Cardiac fibroblast (primary cell): Measurements from ENCODE around the gene MAT2A.
A peak's percentile ranks its signal among the peaks of the same experiment; 100 is the strongest.

Source experiments
- DNase-seq, 2 donors: peaks; one replicate each; pipeline versions ENCODE4 v3.0.0 to v3.0.0-alpha.2; 2010; ENCODE audit warnings: low read depth in 2 of 2
- H3K4me3 ChIP-seq, 2 donors: replicated peaks in 1 of 2; 1 replicate in 1 of 2; 2 replicates in 1 of 2; pipeline ENCODE4 v1.5.1; 2011; ENCODE audit warnings: low read depth in 2 of 2, low read length in 2 of 2, mild to moderate bottlenecking in 2 of 2, moderate library complexity in 1 of 2
- TF ChIP-seq, protein P1 (sequence below): IDR thresholded peaks from one replicate; pipeline ENCODE4 v1.5.1; 2011; ENCODE audit warnings: low read depth, mild to moderate bottlenecking, low read length, inconsistent platforms

Gene MAT2A

GRCh38 chr2:85538507-85539360 lies at the start of gene MAT2A:
MAT2A (plus strand) TSS chr2:85539168; CDS start chr2:85539288, 120 bp downstream.
- peak; percentile 93 to 96 for DNase-seq
- H3K4me3 ChIP-seq: peak within 1 kb of the TSS; percentile 79 to 93
- TF ChIP-seq, protein P1, sequence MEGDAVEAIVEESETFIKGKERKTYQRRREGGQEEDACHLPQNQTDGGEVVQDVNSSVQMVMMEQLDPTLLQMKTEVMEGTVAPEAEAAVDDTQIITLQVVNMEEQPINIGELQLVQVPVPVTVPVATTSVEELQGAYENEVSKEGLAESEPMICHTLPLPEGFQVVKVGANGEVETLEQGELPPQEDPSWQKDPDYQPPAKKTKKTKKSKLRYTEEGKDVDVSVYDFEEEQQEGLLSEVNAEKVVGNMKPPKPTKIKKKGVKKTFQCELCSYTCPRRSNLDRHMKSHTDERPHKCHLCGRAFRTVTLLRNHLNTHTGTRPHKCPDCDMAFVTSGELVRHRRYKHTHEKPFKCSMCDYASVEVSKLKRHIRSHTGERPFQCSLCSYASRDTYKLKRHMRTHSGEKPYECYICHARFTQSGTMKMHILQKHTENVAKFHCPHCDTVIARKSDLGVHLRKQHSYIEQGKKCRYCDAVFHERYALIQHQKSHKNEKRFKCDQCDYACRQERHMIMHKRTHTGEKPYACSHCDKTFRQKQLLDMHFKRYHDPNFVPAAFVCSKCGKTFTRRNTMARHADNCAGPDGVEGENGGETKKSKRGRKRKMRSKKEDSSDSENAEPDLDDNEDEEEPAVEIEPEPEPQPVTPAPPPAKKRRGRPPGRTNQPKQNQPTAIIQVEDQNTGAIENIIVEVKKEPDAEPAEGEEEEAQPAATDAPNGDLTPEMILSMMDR: peak; percentile 75

- H3K4me3 ChIP-seq: no peak overlapping the region
- no peak for DNase-seq
- TF ChIP-seq, protein P1: no peak
Observed at GRCh38 chr2:85490861-85491755, 47.9 kb upstream of the MAT2A start.

- no peak overlapping the region for H3K4me3 ChIP-seq
- TF ChIP-seq, protein P1: no peak
- no peak for DNase-seq
Observed at GRCh38 chr2:85496436-85496835, 42.5 kb upstream of the MAT2A start.

DNA sequence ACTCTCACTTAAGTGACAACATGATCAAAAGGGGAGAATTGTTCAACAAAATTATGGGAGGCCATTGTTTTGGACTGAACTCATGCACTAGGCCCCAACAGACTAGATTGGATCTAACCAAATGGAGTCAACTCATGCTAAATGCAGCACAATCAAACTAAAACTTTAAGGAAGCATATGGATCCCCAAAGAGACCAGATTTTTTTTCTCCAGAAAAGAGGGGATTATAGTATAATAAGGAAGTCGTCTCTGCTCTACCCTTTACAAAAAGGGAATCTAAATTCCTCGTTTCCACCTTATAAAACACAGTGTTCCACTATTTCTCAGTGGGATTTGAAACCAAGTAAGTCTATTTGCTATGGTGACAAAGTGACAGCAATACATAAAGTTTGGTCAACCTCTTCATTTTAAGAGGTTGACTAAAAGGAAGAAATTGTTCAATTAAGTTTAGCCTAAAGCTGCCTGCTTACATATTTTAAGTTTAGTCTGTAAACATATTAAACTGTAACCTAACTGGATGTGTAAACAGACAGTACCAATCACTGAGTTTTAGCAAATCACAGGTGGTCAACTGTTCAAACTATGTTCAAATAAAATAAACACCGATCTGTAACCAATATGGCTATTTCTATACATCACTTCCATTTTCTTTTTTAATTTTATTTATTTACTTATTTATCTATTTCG lies 40.9 kb upstream of the MAT2A start:
- no peak for DNase-seq
- TF ChIP-seq, protein P1: no peak
- no peak overlapping the region for H3K4me3 ChIP-seq

- TF ChIP-seq, protein P1: no peak
- no peak overlapping the region for H3K4me3 ChIP-seq
- no peak for DNase-seq
Observed at GRCh38 chr2:85501248-85501647, 37.7 kb upstream of the MAT2A start.

GRCh38 chr2:85502720-85503119 lies 36.2 kb upstream of the MAT2A start:
- TF ChIP-seq, protein P1: no peak
- H3K4me3 ChIP-seq: no peak overlapping the region
- no peak for DNase-seq
